ENCODE data around the gene FOSL2.

FOSL2 gene

DNA sequence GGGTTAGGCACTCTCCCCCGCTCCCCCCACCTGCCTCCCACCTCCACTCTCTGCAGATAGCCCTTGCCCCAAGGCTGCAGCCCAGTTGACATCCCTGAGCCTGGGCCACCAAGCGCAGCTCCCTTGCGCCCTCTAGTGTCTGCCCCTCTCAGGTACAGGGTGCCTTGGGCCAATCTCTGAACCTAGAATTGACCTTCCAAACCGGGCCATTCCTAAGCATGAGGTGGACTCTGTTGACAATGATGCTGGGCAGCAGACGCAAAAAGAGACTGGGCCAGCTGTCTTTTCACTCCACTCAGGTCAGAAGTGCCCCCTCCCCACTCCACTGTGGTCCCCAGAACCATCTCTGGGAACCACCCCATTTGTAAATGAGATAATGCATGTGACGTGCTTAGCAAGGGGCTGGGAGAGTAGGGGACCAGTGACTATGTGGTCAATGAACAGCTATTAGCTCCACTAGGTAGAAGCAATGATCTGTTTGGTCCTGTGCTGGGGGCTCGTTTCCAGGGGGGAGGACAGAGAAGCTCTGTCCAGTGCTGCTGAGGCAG, 60.0 kb downstream of the FOSL2 start:
- DNase-seq: peak; percentile 65

DNA sequence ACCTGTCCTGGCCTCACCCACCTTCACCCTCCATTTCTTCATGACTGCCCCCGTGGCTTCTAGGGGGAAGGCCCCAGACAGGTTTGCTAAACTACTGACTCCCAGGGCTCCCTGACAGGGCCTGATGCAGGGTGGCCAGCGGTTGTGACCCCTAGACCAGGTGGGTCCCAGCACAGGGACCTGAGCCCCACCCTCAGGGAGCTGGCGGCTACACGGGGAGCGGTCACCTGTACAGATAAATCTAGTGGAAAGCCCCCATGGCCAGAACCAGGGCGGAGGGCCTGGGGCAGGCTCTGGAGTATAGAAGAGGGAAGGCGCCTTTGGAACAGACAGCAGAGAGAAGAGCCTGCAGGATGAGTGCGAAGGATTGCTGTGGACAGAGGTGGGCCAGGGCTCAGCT, 60.7 kb downstream of the FOSL2 start:
- no peak for DNase-seq

DNA sequence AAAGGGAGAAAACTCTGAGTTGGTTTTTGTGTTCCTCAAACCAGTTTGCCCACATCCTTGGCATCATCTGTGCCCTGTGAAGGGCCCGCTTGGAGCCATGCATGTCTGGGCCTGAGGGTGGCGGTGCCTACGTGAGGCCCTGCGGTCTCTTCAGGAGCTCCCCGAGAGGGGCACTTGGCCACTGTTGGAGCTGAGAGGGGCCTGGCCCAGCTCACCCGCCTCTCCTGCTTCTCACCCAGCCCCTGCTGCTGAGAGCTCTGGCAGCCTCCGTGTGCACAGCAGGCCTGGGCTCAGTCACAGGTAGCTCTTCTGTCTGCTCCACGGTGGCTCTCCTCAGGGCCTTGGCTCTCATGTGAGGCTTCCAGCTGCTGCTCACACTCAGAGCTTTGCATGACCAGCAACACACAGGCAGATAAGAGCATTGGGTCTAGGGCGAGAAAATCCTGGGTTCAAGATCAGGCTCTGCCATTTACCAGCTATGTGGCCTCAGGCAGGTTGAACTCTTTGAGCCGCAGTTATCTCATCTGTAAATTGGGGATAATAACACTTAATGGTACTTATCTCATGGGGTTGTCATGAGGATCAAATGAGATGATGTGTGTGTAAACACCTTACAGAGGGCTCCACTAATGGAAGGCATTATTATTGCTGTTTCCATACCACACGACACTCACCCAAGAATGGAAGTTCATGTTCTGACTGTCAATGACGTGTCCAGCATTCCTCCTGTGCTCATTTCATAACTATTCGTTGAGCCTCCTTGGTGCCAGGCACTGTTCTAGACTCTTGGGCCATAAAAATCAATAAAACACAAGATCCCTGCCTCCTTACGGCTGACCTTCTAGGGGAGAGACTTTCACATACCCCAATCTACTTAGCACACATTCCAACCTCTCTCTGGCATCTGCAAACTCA, 61.6 kb downstream of the FOSL2 start:
- DNase-seq: no peak

DNA sequence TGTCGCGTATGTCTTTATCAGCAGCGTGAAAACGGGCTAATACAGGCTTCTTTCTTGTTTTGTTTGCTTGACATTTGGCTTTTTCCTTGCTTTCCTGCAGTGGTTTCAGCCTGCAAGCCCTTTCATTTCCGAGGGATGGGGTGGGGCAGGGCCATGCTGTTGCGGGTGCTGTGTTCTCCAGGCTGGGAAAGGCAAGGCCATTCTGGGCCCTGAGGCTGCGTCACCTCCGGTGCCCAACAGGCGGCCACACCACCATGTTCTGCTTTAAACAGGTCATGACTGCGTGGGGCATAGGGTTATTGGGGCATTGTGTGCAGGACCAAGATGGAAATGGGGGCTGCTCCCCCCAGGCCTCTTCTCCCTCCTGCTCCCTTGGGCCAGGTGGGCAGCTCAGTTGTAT, 64.6 kb downstream of the FOSL2 start:
- DNase-seq: no peak

DNA sequence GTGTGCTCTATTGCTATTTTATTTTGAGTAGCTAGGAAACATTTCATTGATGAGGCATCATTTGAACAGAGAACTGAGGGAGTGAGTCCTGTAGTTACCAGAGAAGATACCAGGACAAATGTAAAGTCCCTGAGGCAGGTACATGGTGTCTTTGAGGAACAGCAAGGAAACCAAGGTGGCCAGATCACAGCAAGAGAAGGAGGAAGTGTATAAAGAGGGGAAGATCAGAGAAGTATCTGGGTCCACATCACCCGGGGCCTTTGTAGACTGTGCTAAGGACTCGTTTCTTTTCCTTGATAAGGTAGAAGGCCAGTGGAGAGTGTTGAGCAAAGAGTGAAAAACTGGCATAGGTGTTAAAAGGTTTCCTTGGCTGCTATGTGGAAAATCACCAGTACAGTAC, 68.4 kb downstream of the FOSL2 start:
- no peak for DNase-seq

DNA sequence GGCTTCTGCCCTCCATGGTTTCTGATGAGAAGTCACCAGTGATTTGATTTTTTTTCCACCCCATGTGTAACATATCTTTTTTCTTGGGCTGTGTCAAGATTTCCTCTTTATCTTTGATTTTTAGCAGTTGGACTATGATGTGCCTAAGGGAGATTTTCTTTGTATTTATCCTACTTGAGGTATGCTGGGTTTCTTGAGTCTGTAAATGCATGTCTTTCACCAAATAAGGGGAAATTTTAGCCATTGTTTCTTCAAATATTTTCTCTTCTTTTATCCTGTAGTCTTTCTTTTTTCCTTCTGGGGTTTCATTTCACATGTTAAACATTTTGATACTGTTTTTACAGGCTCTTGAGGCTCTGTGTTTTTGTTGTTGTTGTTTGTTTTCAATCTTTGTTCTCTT, 69.5 kb downstream of the FOSL2 start:
- no peak for DNase-seq

DNA sequence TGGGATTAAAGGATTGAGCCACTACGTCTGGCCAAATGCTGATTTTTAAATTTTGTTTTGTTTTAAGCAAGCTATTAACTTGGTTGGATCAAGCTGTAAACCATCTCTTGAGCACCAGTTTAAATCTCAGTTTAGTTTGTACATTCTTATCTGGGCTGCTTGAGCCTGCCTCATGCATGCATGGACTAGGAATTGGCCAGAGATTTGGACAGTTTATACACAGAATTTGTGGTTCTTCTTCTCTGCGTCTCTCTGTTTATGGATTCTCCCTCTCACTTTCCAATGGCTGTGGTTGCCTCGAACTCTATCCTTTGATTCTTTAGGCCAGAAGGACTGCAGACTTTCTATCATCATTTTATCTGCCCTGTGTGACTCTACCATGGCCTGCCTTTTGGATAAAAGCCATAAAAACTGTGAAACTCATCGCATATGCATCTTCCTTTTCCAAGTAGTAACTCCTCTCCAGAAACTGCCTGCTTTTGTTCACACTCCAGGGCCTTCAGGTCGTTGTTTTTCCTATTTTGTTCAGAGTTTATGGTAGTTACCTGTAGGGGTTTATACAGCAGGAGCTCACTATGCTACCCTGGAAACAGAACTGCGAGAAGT, 70.7 kb downstream of the FOSL2 start:
- DNase-seq: no peak

DNA sequence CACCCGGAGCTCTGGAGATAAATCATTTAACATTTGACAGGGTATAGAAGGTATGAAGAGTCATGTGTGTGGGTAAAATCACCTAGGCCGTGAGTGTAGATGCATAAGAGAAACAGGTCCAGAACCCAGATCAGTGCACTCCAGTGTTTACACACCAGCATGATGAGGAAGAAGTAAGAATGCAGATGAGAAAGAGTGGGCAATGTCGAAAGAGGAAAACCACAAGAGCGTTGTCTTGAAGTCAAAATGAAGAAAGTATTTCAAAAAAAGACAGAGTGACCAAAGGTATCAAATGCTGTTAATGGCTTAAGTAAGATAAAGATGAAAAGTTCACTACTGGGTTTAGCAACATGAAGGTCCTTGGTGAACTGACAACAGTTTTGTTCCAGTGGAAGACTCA, 71.2 kb downstream of the FOSL2 start:
- DNase-seq: no peak

DNA sequence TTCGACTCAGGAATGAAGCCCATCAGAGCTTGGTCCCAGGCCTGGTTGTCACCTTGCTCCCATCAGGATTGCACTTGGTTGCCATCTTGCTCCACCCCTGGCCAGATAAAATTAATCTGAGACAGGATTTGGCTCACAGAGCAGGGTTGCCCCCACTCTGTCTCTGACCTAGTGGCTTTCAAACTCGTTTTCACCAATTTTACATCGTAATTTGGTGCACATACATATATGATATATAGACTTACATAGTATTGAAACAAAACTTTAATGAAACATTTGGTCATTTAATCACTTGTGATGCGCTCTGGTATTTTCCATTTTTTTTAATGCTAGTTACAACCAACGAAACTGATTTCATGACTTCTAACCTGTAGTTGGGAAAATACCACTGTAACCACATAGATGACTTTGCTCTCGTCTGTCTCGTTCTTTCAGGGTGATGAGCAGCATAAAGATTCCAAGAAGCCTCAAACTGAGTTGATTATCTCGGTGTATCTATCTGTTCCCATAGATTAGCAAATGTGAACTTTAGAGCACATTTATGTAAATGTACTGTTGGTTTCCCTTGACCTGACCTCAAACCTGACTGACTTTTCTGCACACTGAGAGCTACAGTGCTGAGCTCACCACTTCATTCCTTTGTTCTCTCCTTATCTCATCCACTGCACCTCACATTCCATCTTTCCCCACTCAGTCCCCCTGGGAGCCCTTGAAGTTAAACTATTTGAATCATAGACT, 72.7 kb downstream of the FOSL2 start:
- no peak for DNase-seq
